HL-60 (cell line): ENCODE measurements around the gene KREMEN2.

Experiments used
- DNase-seq, 2 experiments: peaks; one replicate each; pipeline ENCODE4 v3.0.0-alpha.2; 2010 to 2020; ENCODE audit warnings: low read depth in 1 of 2, low spot score in 1 of 2
- H3K27ac ChIP-seq: fragments of 250-450 bp; sonication (Bioruptor Pico); replicated peaks from 2 replicates; pipeline ENCODE4 v1.5.1; 2020; ENCODE audit warnings: mild to moderate bottlenecking, moderate library complexity
- H3K27me3 ChIP-seq: fragments of 250-450 bp; sonication (Bioruptor Pico); 2 replicates; pipeline ENCODE4 v1.5.1; 2021; ENCODE audit warnings: mild to moderate bottlenecking, moderate library complexity; ENCODE audit not compliant: insufficient read depth, poor library complexity, severe bottlenecking
- H3K4me3 ChIP-seq: replicated peaks from 2 replicates; pipeline ENCODE4 v1.5.1; 2011; ENCODE audit warnings: mild to moderate bottlenecking, control low read depth, low read length; ENCODE audit not compliant: insufficient read depth
- GABPA ChIP-seq: IDR thresholded peaks from 2 replicates; pipeline ENCODE4 v1.6.1; 2012; ENCODE audit warnings: low read depth
- POLR2AphosphoS5 ChIP-seq: IDR thresholded peaks from 2 replicates; pipeline ENCODE4 v1.6.1; 2012; ENCODE audit warnings: low read depth
- SPI1 ChIP-seq: IDR thresholded peaks from 2 replicates; pipeline ENCODE4 v1.6.1; 2012; ENCODE audit warnings: low read depth, mild to moderate bottlenecking, borderline replicate concordance
- TF ChIP-seq, protein P1 (sequence below): IDR thresholded peaks from 2 replicates; pipeline ENCODE4 v1.6.1; 2012; ENCODE audit warnings: low read depth; ENCODE audit not compliant: insufficient replicate concordance
- TF ChIP-seq, protein P2 (sequence below): IDR thresholded peaks from one replicate; pipeline ENCODE4 v1.5.1; 2011; ENCODE audit warnings: low read length, control low read depth, inconsistent platforms; ENCODE audit not compliant: insufficient read depth

KREMEN2 gene

DNA sequence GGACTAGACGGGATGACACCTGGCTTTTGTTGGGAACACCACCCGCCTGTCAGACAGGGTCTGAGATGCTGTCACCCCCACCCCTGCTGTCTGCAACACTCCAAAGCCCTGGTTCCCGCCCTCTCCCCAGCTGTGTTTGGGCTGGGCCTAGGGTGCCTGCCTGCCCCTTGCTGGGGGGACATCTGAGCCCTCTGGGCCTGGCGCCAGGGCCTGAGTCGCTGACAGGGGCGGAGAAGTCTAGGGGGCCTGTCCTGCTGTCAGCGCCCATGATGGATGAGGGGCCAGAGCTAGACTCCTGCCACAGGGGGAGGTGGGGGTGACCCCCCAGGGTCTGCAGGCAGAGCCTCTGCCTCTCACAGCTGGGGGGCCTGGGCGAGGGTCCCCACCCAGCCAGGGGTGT lies 23.8 kb downstream of the KREMEN2 start:
- TF ChIP-seq, protein P1, sequence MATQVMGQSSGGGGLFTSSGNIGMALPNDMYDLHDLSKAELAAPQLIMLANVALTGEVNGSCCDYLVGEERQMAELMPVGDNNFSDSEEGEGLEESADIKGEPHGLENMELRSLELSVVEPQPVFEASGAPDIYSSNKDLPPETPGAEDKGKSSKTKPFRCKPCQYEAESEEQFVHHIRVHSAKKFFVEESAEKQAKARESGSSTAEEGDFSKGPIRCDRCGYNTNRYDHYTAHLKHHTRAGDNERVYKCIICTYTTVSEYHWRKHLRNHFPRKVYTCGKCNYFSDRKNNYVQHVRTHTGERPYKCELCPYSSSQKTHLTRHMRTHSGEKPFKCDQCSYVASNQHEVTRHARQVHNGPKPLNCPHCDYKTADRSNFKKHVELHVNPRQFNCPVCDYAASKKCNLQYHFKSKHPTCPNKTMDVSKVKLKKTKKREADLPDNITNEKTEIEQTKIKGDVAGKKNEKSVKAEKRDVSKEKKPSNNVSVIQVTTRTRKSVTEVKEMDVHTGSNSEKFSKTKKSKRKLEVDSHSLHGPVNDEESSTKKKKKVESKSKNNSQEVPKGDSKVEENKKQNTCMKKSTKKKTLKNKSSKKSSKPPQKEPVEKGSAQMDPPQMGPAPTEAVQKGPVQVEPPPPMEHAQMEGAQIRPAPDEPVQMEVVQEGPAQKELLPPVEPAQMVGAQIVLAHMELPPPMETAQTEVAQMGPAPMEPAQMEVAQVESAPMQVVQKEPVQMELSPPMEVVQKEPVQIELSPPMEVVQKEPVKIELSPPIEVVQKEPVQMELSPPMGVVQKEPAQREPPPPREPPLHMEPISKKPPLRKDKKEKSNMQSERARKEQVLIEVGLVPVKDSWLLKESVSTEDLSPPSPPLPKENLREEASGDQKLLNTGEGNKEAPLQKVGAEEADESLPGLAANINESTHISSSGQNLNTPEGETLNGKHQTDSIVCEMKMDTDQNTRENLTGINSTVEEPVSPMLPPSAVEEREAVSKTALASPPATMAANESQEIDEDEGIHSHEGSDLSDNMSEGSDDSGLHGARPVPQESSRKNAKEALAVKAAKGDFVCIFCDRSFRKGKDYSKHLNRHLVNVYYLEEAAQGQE, result no peak
- TF ChIP-seq SPI1 (no peak), GABPA (no peak), POLR2AphosphoS5 (no peak)
- TF ChIP-seq, protein P2, sequence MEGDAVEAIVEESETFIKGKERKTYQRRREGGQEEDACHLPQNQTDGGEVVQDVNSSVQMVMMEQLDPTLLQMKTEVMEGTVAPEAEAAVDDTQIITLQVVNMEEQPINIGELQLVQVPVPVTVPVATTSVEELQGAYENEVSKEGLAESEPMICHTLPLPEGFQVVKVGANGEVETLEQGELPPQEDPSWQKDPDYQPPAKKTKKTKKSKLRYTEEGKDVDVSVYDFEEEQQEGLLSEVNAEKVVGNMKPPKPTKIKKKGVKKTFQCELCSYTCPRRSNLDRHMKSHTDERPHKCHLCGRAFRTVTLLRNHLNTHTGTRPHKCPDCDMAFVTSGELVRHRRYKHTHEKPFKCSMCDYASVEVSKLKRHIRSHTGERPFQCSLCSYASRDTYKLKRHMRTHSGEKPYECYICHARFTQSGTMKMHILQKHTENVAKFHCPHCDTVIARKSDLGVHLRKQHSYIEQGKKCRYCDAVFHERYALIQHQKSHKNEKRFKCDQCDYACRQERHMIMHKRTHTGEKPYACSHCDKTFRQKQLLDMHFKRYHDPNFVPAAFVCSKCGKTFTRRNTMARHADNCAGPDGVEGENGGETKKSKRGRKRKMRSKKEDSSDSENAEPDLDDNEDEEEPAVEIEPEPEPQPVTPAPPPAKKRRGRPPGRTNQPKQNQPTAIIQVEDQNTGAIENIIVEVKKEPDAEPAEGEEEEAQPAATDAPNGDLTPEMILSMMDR, result no peak
- DNase-seq, result no peak
- H3K4me3 ChIP-seq, result no peak overlapping the region
- H3K27ac ChIP-seq, result no peak overlapping the region
- peaks cover 2% of the 10 kb centered on the region for H3K27me3 ChIP-seq

DNA sequence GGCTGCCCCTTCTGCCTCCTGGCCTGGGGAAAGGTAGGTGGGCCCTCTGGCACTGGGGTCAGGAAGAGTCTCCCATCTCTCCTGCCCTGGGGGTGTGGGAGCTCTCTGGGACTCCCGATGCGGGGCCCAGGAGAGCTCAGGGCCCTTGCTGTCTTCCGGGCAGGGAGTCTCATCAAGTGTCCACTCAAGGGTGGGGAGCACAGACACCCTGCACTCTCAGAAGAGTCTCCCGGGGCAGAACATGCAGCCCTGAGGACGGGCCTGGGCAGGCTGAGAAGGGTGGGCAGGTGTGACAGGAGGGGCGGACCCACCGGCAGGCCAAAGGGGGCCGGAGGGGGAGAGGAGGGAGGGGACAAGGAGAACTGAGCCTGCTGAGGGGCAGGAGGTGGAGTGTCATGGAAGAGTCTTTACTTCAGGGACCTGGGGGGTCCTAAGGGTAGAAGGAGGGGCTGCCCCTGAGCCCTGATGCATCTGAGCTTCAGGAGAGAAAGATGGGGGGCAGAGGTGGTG lies 24.6 kb downstream of the KREMEN2 start:
- DNase-seq, result no peak
- TF ChIP-seq, protein P1, result no peak
- TF ChIP-seq POLR2AphosphoS5 (no peak), SPI1 (no peak), GABPA (no peak)
- TF ChIP-seq, protein P2, result no peak
- Histone ChIP-seq H3K4me3 (no peak overlapping the region), H3K27ac (no peak overlapping the region), H3K27me3 (peaks cover 2% of the 10 kb centered on the region)

DNA sequence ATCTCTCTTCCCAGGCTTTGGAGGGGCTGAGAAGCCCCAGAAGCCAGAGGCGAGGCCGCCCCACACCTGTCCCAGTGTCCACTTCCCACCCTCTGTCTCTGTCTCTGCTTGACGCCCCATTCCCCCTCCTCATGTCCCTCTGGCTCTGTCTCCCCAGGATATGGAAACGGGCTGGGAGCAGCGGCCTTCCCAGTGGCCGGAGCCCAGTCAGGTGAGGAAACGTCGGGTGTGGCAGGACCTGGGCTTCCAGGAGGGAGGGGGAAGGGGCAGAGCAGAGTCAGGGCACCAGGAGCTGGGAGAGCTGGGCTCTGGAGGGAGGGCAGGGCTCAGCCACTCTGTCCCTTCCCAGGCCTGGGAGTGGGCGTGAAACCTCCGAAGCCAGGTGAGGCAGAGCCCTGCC lies 26.8 kb downstream of the KREMEN2 start:
- DNase-seq, result no peak
- Histone ChIP-seq H3K4me3 (no peak overlapping the region), H3K27ac (no peak overlapping the region), H3K27me3 (peaks cover 2% of the 10 kb centered on the region)
- TF ChIP-seq, protein P1, result no peak
- TF ChIP-seq POLR2AphosphoS5, result no peak
- TF ChIP-seq SPI1, result no peak
- TF ChIP-seq GABPA, result no peak
- TF ChIP-seq, protein P2, result no peak
